Liver (tissue), 9 donors: ENCODE measurements around the gene FRMD4A. TPM values are rescaled to one million over a fixed set of nuclear protein-coding genes. Genes with fewer than 3 reads are reported as not detected.

Experiments
- DNase-seq: peaks from one replicate; pipeline ENCODE4 v3.0.0-alpha.2; 2017; ENCODE audit warnings: low spot score
- H3K27ac ChIP-seq, 2 donors: one replicate each; pipeline ENCODE4 v1.7.0; 2013; ENCODE audit warnings: inconsistent platforms in 2 of 2, low read length in 2 of 2, control low read depth in 1 of 2, low read depth in 1 of 2, mild to moderate bottlenecking in 1 of 2
- H3K27me3 ChIP-seq, 4 donors: one replicate each; pipeline versions ENCODE4 v1.6.1 to v1.7.0; 2013; ENCODE audit warnings: low read length in 3 of 4, inconsistent platforms in 1 of 4, mild to moderate bottlenecking in 1 of 4, moderate library complexity in 1 of 4; ENCODE audit not compliant: control insufficient read depth in 4 of 4, insufficient read depth in 4 of 4
- H3K36me3 ChIP-seq, 4 donors: one replicate each; pipeline versions ENCODE4 v1.6.1 to v1.7.0; 2013; ENCODE audit warnings: low read length in 3 of 4, mild to moderate bottlenecking in 3 of 4, low read depth in 1 of 4, moderate library complexity in 1 of 4; ENCODE audit not compliant: control insufficient read depth in 4 of 4, insufficient read depth in 3 of 4
- H3K4me1 ChIP-seq, 4 donors: one replicate each; pipeline versions ENCODE4 v1.6.1 to v1.7.0; 2013; ENCODE audit warnings: low read length in 3 of 4, mild to moderate bottlenecking in 3 of 4, moderate library complexity in 1 of 4; ENCODE audit not compliant: control insufficient read depth in 4 of 4, insufficient read depth in 4 of 4
- H3K4me3 ChIP-seq, 3 donors: one replicate each; pipeline versions ENCODE4 v1.6.1 to v1.7.0; 2013; ENCODE audit warnings: low read length in 3 of 3, control low read depth in 1 of 3, low read depth in 1 of 3, mild to moderate bottlenecking in 1 of 3
- H3K9ac ChIP-seq, 2 donors: one replicate each; pipeline ENCODE4 v1.7.0; 2013; ENCODE audit warnings: low read length in 2 of 2, mild to moderate bottlenecking in 2 of 2, moderate library complexity in 2 of 2, control low read depth in 1 of 2, low read depth in 1 of 2
- H3K9me3 ChIP-seq, 4 donors: one replicate each; pipeline versions ENCODE4 v1.6.1 to v1.7.0; 2013; ENCODE audit warnings: low read length in 3 of 4; ENCODE audit not compliant: control insufficient read depth in 4 of 4
- CTCF ChIP-seq: fragments of 150-350 bp; IDR thresholded peaks from 2 replicates; pipeline ENCODE4 v1.5.1; 2017; ENCODE audit warnings: improper control_type of control experiment, low read depth, low read length; ENCODE audit not compliant: missing input control
- EGR1 ChIP-seq, 2 donors: IDR thresholded peaks; 2 replicates each; pipeline ENCODE4 v1.6.1; 2016 to 2018; ENCODE audit warnings: antibody characterized with exemption in 2 of 2, low read depth in 2 of 2
- FOXA2 ChIP-seq: IDR thresholded peaks from 2 replicates; pipeline ENCODE4 v1.6.1; 2016; ENCODE audit warnings: antibody characterized with exemption
- HNF4A ChIP-seq, 2 donors: conservative IDR thresholded peaks; 2 replicates each; pipeline ENCODE4 v1.6.1; 2016; ENCODE audit warnings: antibody characterized with exemption in 2 of 2, mild to moderate bottlenecking in 2 of 2
- HNF4G ChIP-seq: IDR thresholded peaks from 2 replicates; pipeline ENCODE4 v1.6.1; 2016; ENCODE audit warnings: antibody characterized with exemption
- JUND ChIP-seq, 2 donors: IDR thresholded peaks; 2 replicates each; pipeline ENCODE4 v1.6.1; 2016; ENCODE audit warnings: antibody characterized with exemption in 2 of 2
- NR2F2 ChIP-seq: IDR thresholded peaks from 2 replicates; pipeline ENCODE4 v1.6.1; 2016; ENCODE audit warnings: antibody characterized with exemption
- RAD21 ChIP-seq, 2 donors: IDR thresholded peaks; 2 replicates each; pipeline ENCODE4 v1.6.1; 2016; ENCODE audit warnings: antibody characterized with exemption in 2 of 2, mild to moderate bottlenecking in 2 of 2
- RXRA ChIP-seq, 2 donors: IDR thresholded peaks; 2 replicates each; pipeline ENCODE4 v1.6.1; 2017 to 2018; ENCODE audit warnings: antibody characterized with exemption in 2 of 2, mild to moderate bottlenecking in 1 of 2
- TAF1 ChIP-seq: conservative IDR thresholded peaks from 2 replicates; pipeline ENCODE4 v1.6.1; 2016; ENCODE audit warnings: antibody characterized with exemption, mild to moderate bottlenecking
- YY1 ChIP-seq: IDR thresholded peaks from 2 replicates; pipeline ENCODE4 v1.6.1; 2016; ENCODE audit warnings: antibody characterized with exemption, mild to moderate bottlenecking
- ZBTB33 ChIP-seq: IDR thresholded peaks from 2 replicates; pipeline ENCODE4 v1.6.1; 2016; ENCODE audit warnings: antibody characterized with exemption
- WGBS: extraction: QIAGEN DNeasy Blood & Tissue Kit; methylation state at CpG from one replicate; pipeline ENCODE4 v1.1.7; 2013; 5-methylcytosine and 5-hydroxymethylcytosine counted together
- polyA plus RNA-seq, 2 donors: library from polyadenylated mRNA; stranded (reverse) in 1 of 2; unstranded in 1 of 2; fragments of 200-250 nt in 1 of 2; fragments of >200 nt in 1 of 2; fragmentation: Nextera tagmentation in 1 of 2; extraction: Ambion mirVana in 1 of 2; gene quantifications; one replicate each; pipeline versions ENCODE4 v1.2.1 to v1.2.3, GENCODE V29; 2013 to 2015
- total RNA-seq, 2 donors: library from RNA; depleted of rRNA; stranded (reverse); fragments of >200 nt; gene quantifications; one replicate each; pipeline ENCODE4 v1.2.3, GENCODE V29; 2014
- TF ChIP-seq, protein P1 (sequence below): IDR thresholded peaks from 2 replicates; pipeline ENCODE4 v1.6.1; 2016; ENCODE audit warnings: antibody characterized with exemption
- TF ChIP-seq, protein P2 (sequence below): IDR thresholded peaks from 2 replicates; pipeline ENCODE4 v1.6.1; 2016; ENCODE audit warnings: antibody characterized with exemption
- TF ChIP-seq, protein P3 (sequence below): IDR thresholded peaks from 2 replicates; pipeline ENCODE4 v1.6.1; 2016; ENCODE audit warnings: antibody characterized with exemption, mild to moderate bottlenecking
- donor health status: healthy.
- donor health status: healthy.
- donor health status: healthy.
- donor health status: healthy.
- donor health status: healthy.

FRMD4A gene
- total and polyA plus RNA-seq, 4 donors = 8.2 to 34.3 (median 13.1) TPM

DNA sequence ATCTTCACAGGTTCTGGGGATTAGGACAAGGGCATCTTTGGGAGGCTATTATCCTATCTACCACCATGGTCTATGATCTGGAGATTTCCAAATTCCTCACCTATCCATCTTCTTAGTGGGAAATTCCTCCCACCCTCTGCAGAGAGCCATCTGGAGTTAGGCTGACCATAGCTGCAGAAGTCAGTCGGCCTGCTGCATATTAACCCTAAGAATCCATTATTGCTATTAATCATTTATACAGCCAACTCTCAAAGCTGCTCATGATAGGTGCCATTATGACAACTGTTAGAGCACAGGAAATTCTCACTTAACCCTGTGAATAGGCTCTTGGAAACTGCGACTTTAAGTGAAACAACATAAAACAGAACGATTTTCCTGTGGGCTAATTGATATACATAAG lies 60.4 kb downstream of the FRMD4A start:
- WGBS = 80% methylated on average over 3 of the region's 3 CpGs

GRCh38 chr10:14265709-14266108 lies 65.0 kb downstream of the FRMD4A start:
- Histone ChIP-seq H3K36me3 (no peaks in the 10 kb centered on the region), H3K4me1 (peaks cover 0 to 1% (median under 1%) of the 10 kb centered on the region in 4 donors), H3K9ac (no peak overlapping the region), H3K27ac (no peak overlapping the region), H3K9me3 (no peaks in the 10 kb centered on the region), H3K4me3 (no peak overlapping the region), H3K27me3 (no peaks in the 10 kb centered on the region)
- DNase-seq = no peak
- 96% methylated on average over 4 of the region's 4 CpGs for WGBS
- TF ChIP-seq RAD21 (IDR thresholded peaks at IDR 0.05) (no peak), HNF4A (conservative IDR thresholded peaks at IDR 0.05) (no peak), YY1 (no peak), HNF4G (no peak), RXRA (IDR thresholded peaks at IDR 0.05) (no peak), CTCF (no peak), JUND (IDR thresholded peaks at IDR 0.05) (no peak), TAF1 (no peak), EGR1 (IDR thresholded peaks at IDR 0.05; ENCODE audit: low read depth in 2 of 2) (no peak), FOXA2 (no peak), NR2F2 (no peak), ZBTB33 (no peak)
- TF ChIP-seq, protein P1, sequence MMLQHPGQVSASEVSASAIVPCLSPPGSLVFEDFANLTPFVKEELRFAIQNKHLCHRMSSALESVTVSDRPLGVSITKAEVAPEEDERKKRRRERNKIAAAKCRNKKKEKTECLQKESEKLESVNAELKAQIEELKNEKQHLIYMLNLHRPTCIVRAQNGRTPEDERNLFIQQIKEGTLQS = no peak
- TF ChIP-seq, protein P2, sequence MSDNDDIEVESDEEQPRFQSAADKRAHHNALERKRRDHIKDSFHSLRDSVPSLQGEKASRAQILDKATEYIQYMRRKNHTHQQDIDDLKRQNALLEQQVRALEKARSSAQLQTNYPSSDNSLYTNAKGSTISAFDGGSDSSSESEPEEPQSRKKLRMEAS = no peak
- TF ChIP-seq, protein P3, sequence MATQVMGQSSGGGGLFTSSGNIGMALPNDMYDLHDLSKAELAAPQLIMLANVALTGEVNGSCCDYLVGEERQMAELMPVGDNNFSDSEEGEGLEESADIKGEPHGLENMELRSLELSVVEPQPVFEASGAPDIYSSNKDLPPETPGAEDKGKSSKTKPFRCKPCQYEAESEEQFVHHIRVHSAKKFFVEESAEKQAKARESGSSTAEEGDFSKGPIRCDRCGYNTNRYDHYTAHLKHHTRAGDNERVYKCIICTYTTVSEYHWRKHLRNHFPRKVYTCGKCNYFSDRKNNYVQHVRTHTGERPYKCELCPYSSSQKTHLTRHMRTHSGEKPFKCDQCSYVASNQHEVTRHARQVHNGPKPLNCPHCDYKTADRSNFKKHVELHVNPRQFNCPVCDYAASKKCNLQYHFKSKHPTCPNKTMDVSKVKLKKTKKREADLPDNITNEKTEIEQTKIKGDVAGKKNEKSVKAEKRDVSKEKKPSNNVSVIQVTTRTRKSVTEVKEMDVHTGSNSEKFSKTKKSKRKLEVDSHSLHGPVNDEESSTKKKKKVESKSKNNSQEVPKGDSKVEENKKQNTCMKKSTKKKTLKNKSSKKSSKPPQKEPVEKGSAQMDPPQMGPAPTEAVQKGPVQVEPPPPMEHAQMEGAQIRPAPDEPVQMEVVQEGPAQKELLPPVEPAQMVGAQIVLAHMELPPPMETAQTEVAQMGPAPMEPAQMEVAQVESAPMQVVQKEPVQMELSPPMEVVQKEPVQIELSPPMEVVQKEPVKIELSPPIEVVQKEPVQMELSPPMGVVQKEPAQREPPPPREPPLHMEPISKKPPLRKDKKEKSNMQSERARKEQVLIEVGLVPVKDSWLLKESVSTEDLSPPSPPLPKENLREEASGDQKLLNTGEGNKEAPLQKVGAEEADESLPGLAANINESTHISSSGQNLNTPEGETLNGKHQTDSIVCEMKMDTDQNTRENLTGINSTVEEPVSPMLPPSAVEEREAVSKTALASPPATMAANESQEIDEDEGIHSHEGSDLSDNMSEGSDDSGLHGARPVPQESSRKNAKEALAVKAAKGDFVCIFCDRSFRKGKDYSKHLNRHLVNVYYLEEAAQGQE = no peak

More for the DNA sequence above, 60.4 kb downstream of the FRMD4A start:
- no peaks in the 10 kb centered on the region for H3K4me1 ChIP-seq
- TF ChIP-seq, protein P2 = no peak
- peaks cover 0 to 4% (median 0%) of the 10 kb centered on the region in 4 donors for H3K27me3 ChIP-seq
- H3K4me3 ChIP-seq = no peak overlapping the region
- no peak for DNase-seq
- no peak overlapping the region for H3K9ac ChIP-seq
- no peak overlapping the region for H3K27ac ChIP-seq
- H3K36me3 ChIP-seq = no peaks in the 10 kb centered on the region
- H3K9me3 ChIP-seq = no peaks in the 10 kb centered on the region
